WTC11 (cell line): Measurements from ENCODE around the gene ITPR2. TPM values are rescaled to one million over a fixed set of nuclear protein-coding genes. Genes with fewer than 3 reads are reported as not detected.

Source experiments
- ATAC-seq: fragments of 200-7000 bp; cut with Tn5 transposase; 2 replicates; pipeline ENCODE4 v1.10.0; 2021; ENCODE audit warnings: mild to moderate bottlenecking, moderate library complexity
- CTCF ChIA-PET: fragments of 300-600 bp; sonication (Branson Sonifier 250); formaldehyde crosslinking; loops from one replicate; lab custom pipeline; 2021; ENCODE audit warnings: antibody characterized with exemption; lab: Charles Lee
- POLR2A ChIA-PET: fragments of 350-600 bp; sonication (Branson Sonifier 250); formaldehyde crosslinking; loops from one replicate; lab custom pipeline; 2021; ENCODE audit warnings: antibody characterized with exemption; lab: Charles Lee
- DNase-seq: peaks from one replicate; pipeline ENCODE4 v3.0.0; 2021; ENCODE audit warnings: low spot score
- H3K27ac Mint-ChIP-seq: 2 replicates; pipeline ENCODE4 v1.8.0; 2021; ENCODE audit warnings: mixed read lengths
- H3K27me3 Mint-ChIP-seq: 2 replicates; pipeline ENCODE4 v1.8.0; 2021; ENCODE audit warnings: low read depth, mild to moderate bottlenecking, moderate library complexity, mixed read lengths
- H3K36me3 Mint-ChIP-seq: 2 replicates; pipeline ENCODE4 v1.8.0; 2021; ENCODE audit warnings: mixed read lengths
- H3K4me1 Mint-ChIP-seq: 2 replicates; pipeline ENCODE4 v1.8.0; 2022; ENCODE audit warnings: mixed read lengths
- H3K4me3 Mint-ChIP-seq: 2 replicates; pipeline ENCODE4 v1.8.0; 2021; ENCODE audit warnings: mild to moderate bottlenecking, moderate library complexity, mixed read lengths
- H3K9me3 Mint-ChIP-seq: 2 replicates; pipeline ENCODE4 v1.8.0; 2021; ENCODE audit warnings: mixed read lengths
- AR ChIP-seq: fragments of 250-450 bp; sonication (Bioruptor Pico); IDR thresholded peaks from 2 replicates; pipeline ENCODE4 v1.9.0; 2021; ENCODE audit warnings: mild to moderate bottlenecking
- ATF1 ChIP-seq: sonication (generic); formaldehyde crosslinking; IDR thresholded peaks from 2 replicates; pipeline ENCODE4 v1.8.1; 2023; ENCODE audit warnings: mild to moderate bottlenecking, moderate library complexity, missing genetic modification reagents
- ATF3 ChIP-seq: sonication (generic); formaldehyde crosslinking; conservative IDR thresholded peaks from 2 replicates; pipeline ENCODE4 v1.8.1; 2022; ENCODE audit warnings: mild to moderate bottlenecking, missing genetic modification reagents
- FOXK1 ChIP-seq: sonication (generic); formaldehyde crosslinking; IDR thresholded peaks from 2 replicates; pipeline ENCODE4 v1.8.0; 2022; ENCODE audit warnings: mild to moderate bottlenecking, moderate library complexity, missing genetic modification reagents
- JUN ChIP-seq: sonication (generic); formaldehyde crosslinking; IDR thresholded peaks from 2 replicates; pipeline ENCODE4 v1.8.0; 2023; ENCODE audit warnings: mild to moderate bottlenecking, missing genetic modification reagents
- MLX ChIP-seq: sonication (generic); formaldehyde crosslinking; IDR thresholded peaks from 2 replicates; pipeline ENCODE4 v1.8.1; 2023; ENCODE audit warnings: mild to moderate bottlenecking, missing genetic modification reagents, moderate library complexity
- NFE2L1 ChIP-seq: sonication (generic); formaldehyde crosslinking; IDR thresholded peaks from 2 replicates; pipeline ENCODE4 v1.8.1; 2023; ENCODE audit warnings: missing genetic modification reagents
- NFYB ChIP-seq: sonication (generic); formaldehyde crosslinking; conservative IDR thresholded peaks from 2 replicates; pipeline ENCODE4 v1.8.0; 2022; ENCODE audit warnings: low read depth, missing genetic modification reagents
- NR1H2 ChIP-seq: sonication (generic); formaldehyde crosslinking; IDR thresholded peaks from 2 replicates; pipeline ENCODE4 v1.9.0; 2021; ENCODE audit warnings: mild to moderate bottlenecking, moderate library complexity, missing genetic modification reagents
- SMAD3 ChIP-seq: sonication (generic); formaldehyde crosslinking; IDR thresholded peaks from 2 replicates; pipeline ENCODE4 v1.8.0; 2022; ENCODE audit warnings: missing genetic modification reagents, mild to moderate bottlenecking, borderline replicate concordance
- STAT6 ChIP-seq: sonication (generic); formaldehyde crosslinking; conservative IDR thresholded peaks from 2 replicates; pipeline ENCODE4 v1.8.1; 2023; ENCODE audit warnings: mild to moderate bottlenecking, low read depth, missing genetic modification reagents, moderate library complexity
- ZNF138 ChIP-seq: sonication (generic); formaldehyde crosslinking; conservative IDR thresholded peaks from 2 replicates; pipeline ENCODE4 v1.8.1; 2022; ENCODE audit warnings: mild to moderate bottlenecking, moderate library complexity, missing genetic modification reagents
- ZNF219 ChIP-seq: sonication (generic); formaldehyde crosslinking; IDR thresholded peaks from 2 replicates; pipeline ENCODE4 v1.8.0; 2023; ENCODE audit warnings: missing genetic modification reagents, mild to moderate bottlenecking, borderline replicate concordance
- ZNF232 ChIP-seq: sonication (generic); formaldehyde crosslinking; IDR thresholded peaks from 2 replicates; pipeline ENCODE4 v1.8.0; 2022; ENCODE audit warnings: mild to moderate bottlenecking, missing genetic modification reagents
- ZNF671 ChIP-seq: fragments of 250-450 bp; sonication (Bioruptor Pico); IDR thresholded peaks from 2 replicates; pipeline ENCODE4 v1.8.0; 2021; ENCODE audit warnings: mild to moderate bottlenecking
- total RNA-seq: library from RNA; stranded (reverse); gene quantifications from 3 replicates; pipeline ENCODE4 v1.2.3, GENCODE V29; 2021
- TF ChIP-seq, protein P1 (sequence below): sonication (generic); formaldehyde crosslinking; IDR thresholded peaks from 2 replicates; pipeline ENCODE4 v1.8.1; 2022; ENCODE audit warnings: low read depth, missing genetic modification reagents, borderline replicate concordance
- TF ChIP-seq, protein P2 (sequence below): sonication (generic); formaldehyde crosslinking; IDR thresholded peaks from 2 replicates; pipeline ENCODE4 v1.8.1; 2022; ENCODE audit warnings: mild to moderate bottlenecking, moderate library complexity, missing genetic modification reagents
- TF ChIP-seq, protein P3 (sequence below): sonication (generic); formaldehyde crosslinking; IDR thresholded peaks from 2 replicates; pipeline ENCODE4 v1.8.1; 2022; ENCODE audit warnings: mild to moderate bottlenecking, missing genetic modification reagents, moderate library complexity, borderline replicate concordance
- TF ChIP-seq, protein P4 (sequence below): sonication (generic); formaldehyde crosslinking; IDR thresholded peaks from 2 replicates; pipeline ENCODE4 v1.8.0; 2022; ENCODE audit warnings: mild to moderate bottlenecking, missing genetic modification reagents

The ITPR2 gene
- total RNA-seq, 1 experiment from 2014 or later, result 50.7 TPM

DNA sequence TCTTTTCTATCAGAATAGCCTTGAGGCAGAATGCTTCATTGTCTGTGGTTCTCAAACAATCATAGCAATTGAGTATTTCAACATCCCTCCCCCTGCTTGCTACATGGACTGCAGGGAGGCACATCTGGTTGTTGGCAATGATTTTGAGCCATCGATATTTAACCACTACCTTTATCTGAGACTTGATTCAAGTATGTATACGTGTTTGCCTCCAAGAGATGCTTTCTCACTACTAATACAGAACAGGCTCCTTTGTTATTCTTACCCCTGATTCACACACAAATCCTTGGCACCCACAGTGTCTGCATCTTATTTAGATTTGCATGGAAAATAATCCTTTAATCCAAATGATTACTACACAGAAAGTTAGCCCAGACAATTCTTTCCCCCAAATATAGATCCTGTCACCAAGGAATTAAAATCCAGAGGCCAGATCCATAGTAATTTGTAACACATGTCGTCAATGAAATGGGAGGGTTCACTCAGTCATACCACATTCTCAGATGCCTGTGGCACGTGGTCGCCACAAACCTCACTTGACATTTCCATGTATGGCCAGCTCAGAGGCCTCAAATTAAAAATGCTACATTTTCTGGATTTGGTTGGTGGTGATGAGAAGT lies 199.3 kb downstream of the ITPR2 start:
- ChIA-PET POLR2A (no interaction called here), CTCF (interaction anchor here (1.1 to 2.3 kb wide), 2 partner anchors 14 to 19 kb away, joined by 4 to 8 read pairs; no protein-coding TSS in a partner anchor)
- H3K27ac Mint-ChIP-seq, result peak overlapping the region; percentile 53
- H3K27me3 Mint-ChIP-seq, result no peaks in the 10 kb centered on the region
- H3K4me1 Mint-ChIP-seq, result peaks cover 57% of the 10 kb centered on the region
- no peak for DNase-seq
- TF ChIP-seq ZNF219 (CRISPR knock-in tag) (no peak), NFYB (CRISPR knock-in tag) (no peak), ZNF138 (CRISPR knock-in tag) (no peak), ZNF232 (no peak), JUN (CRISPR knock-in tag) (no peak), MLX (no peak), NFE2L1 (CRISPR knock-in tag) (no peak), STAT6 (no peak), ZNF671 (CRISPR knock-in tag) (no peak), ATF1 (no peak), ATF3 (CRISPR knock-in tag) (no peak), SMAD3 (CRISPR knock-in tag) (no peak), NR1H2 (CRISPR knock-in tag) (no peak), FOXK1 (CRISPR knock-in tag) (no peak)
- TF ChIP-seq, protein P1, sequence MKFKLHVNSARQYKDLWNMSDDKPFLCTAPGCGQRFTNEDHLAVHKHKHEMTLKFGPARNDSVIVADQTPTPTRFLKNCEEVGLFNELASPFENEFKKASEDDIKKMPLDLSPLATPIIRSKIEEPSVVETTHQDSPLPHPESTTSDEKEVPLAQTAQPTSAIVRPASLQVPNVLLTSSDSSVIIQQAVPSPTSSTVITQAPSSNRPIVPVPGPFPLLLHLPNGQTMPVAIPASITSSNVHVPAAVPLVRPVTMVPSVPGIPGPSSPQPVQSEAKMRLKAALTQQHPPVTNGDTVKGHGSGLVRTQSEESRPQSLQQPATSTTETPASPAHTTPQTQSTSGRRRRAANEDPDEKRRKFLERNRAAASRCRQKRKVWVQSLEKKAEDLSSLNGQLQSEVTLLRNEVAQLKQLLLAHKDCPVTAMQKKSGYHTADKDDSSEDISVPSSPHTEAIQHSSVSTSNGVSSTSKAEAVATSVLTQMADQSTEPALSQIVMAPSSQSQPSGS (CRISPR knock-in tag), result no peak
- TF ChIP-seq, protein P2, sequence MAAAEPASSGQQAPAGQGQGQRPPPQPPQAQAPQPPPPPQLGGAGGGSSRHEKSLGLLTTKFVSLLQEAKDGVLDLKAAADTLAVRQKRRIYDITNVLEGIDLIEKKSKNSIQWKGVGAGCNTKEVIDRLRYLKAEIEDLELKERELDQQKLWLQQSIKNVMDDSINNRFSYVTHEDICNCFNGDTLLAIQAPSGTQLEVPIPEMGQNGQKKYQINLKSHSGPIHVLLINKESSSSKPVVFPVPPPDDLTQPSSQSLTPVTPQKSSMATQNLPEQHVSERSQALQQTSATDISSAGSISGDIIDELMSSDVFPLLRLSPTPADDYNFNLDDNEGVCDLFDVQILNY (CRISPR knock-in tag), result no peak
- TF ChIP-seq, protein P3, sequence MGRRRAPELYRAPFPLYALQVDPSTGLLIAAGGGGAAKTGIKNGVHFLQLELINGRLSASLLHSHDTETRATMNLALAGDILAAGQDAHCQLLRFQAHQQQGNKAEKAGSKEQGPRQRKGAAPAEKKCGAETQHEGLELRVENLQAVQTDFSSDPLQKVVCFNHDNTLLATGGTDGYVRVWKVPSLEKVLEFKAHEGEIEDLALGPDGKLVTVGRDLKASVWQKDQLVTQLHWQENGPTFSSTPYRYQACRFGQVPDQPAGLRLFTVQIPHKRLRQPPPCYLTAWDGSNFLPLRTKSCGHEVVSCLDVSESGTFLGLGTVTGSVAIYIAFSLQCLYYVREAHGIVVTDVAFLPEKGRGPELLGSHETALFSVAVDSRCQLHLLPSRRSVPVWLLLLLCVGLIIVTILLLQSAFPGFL (CRISPR knock-in tag), result no peak
- peaks cover 4% of the 10 kb centered on the region for H3K36me3 Mint-ChIP-seq
- no peak overlapping the region for H3K4me3 Mint-ChIP-seq
- no peak for ATAC-seq
- no peaks in the 10 kb centered on the region for H3K9me3 Mint-ChIP-seq

GRCh38 chr12:26632756-26633155 lies 200.2 kb downstream of the ITPR2 start:
- Mint-ChIP-seq H3K27me3 (no peaks in the 10 kb centered on the region), H3K4me1 (peaks cover 57% of the 10 kb centered on the region), H3K9me3 (no peaks in the 10 kb centered on the region), H3K27ac (peak overlapping the region; percentile 14; the same call in 1 of the 2 replicates), H3K4me3 (no peak overlapping the region), H3K36me3 (peaks cover 12% of the 10 kb centered on the region)
- ChIA-PET POLR2A (no interaction called here), CTCF (interaction anchor here (0.5 to 4.4 kb wide), 3 partner anchors 20 to 69 kb away, joined by 4 to 20 read pairs (median 4); no protein-coding TSS in a partner anchor)
- DNase-seq, result no peak
- no peak for ATAC-seq
- TF ChIP-seq AR (CRISPR knock-in tag) (no peak), SMAD3 (CRISPR knock-in tag) (no peak), ZNF219 (CRISPR knock-in tag) (no peak)
- TF ChIP-seq, protein P4, sequence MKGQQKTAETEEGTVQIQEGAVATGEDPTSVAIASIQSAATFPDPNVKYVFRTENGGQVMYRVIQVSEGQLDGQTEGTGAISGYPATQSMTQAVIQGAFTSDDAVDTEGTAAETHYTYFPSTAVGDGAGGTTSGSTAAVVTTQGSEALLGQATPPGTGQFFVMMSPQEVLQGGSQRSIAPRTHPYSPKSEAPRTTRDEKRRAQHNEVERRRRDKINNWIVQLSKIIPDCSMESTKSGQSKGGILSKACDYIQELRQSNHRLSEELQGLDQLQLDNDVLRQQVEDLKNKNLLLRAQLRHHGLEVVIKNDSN, result no peak
- TF ChIP-seq, protein P3 (CRISPR knock-in tag), result no peak
